ENCODE data around the gene ARV1.

DNA sequence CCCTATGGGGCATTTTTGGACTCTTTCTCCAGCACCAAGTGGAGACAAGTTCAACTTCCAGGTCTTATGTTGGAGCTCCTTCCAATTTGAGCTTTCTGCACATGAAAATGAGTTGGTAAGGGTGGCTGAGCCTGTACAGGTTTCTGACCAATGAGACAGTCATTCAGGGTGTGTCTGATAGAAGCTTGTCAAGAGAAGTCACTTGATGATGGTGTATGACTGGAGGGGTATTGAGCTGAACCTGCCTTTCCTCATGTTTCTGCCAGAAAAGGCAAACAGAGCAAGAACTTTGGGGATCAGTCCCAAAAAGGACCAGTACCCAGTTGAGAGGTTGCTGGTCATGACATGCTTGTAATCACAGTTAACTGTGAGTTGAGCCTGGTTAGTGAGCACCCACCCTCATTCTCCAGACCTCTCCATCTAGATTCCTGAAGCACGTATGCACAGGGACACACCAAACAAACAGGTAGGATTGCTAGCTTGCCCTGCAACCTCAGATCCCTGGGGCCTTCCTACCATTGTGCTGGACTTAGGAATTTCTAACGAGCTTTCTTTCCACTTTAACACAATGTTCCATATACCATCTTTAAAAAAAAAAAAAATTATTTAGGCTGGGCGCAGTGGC, 34.6 kb downstream of the ARV1 start:
- TF ChIP-seq CTCF (conservative IDR thresholded peaks at IDR 0.05; ENCODE audit: low read depth in 2 of 2) (no peak), EZH2phosphoT487 (IDR thresholded peaks at IDR 0.05; ENCODE audit: unreplicated experiment) (no peak), POLR2AphosphoS5 (IDR thresholded peaks at IDR 0.05; ENCODE audit: low read depth) (no peak), EZH2 (IDR thresholded peaks at IDR 0.05; ENCODE audit: low read depth, unreplicated experiment) (no peak), ZNF114 (CRISPR knock-in tag; IDR thresholded peaks at IDR 0.05) (no peak), REST (IDR thresholded peaks at IDR 0.05; ENCODE audit: unreplicated experiment) (no peak), NANOG (IDR thresholded peaks at IDR 0.05; ENCODE audit: borderline replicate concordance) (no peak), JUNB (IDR thresholded peaks at IDR 0.05; ENCODE audit: unreplicated experiment) (no peak), STAT1 (IDR thresholded peaks at IDR 0.05; ENCODE audit: unreplicated experiment) (no peak), ZNF331 (CRISPR knock-in tag; IDR thresholded peaks at IDR 0.05; ENCODE audit: low read depth) (no peak)

All from GM23338 (cell line).